ENCODE results near the gene PKN1. TPM values are rescaled to one million over a fixed set of nuclear protein-coding genes. Genes with fewer than 3 reads are reported as not detected.

PKN1 gene
- total and polyA plus RNA-seq, 2 experiments from 2014 or later = 86.8 to 201 TPM

DNA sequence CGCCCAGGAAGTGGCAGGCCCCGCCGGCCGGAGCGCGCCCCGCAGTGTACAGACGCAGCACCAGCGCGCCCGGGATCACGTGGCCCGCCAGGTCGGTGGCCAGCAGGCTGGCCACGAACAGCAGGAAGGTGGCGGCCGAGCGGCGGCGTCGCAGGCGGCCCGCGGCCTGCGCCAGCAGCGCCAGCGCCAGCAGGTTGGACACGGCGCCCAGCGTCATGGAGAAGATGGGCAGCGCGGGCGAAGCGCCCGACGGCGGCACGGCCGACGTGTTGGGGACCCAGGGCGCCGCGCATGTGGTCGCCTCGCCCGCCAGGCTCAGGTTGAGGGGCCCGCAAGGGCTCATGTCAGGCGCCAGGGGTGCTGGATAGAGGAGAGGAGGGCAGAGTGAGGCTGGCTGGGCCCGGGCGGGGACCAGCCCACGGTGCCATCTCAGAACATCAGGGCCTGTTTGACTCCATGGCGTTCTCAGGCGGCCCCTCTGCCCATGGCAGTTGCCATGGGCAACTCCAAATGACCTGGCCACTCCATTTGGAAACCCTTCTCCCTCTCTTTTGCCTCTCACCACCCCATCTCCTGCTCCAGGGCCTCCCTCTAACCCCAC lies 41.0 kb downstream of the PKN1 start:
- no peaks in the 10 kb centered on the region for H4K20me1 ChIP-seq (replicated peaks; ENCODE audit: insufficient read depth)
- H3K36me3 ChIP-seq (ENCODE audit: insufficient read depth) = peaks cover 4% of the 10 kb centered on the region; the same call in 1 of the 2 replicates

More for the DNA sequence above, 41.0 kb downstream of the PKN1 start:
- H3K4me3 ChIP-seq = peak overlapping the region; percentile 39; the same call in 1 of the 2 replicates
- H3K4me1 Mint-ChIP-seq = peaks cover 31% of the 10 kb centered on the region
- H3K27me3 ChIP-seq (ENCODE audit: insufficient read depth) = peaks cover 18% of the 10 kb centered on the region
- no peak overlapping the region for H2AFZ ChIP-seq
- peaks cover 12% of the 10 kb centered on the region for H3K4me1 ChIP-seq (ENCODE audit: insufficient read depth)
- 0 out of 2 replicates have a peak, but pooled peaks cover 9% of the 10 kb centered on the region for H3F3A ChIP-seq (replicated peaks; ENCODE audit: low read depth)
- H3K36me3 Mint-ChIP-seq (ENCODE audit: low read depth) = peaks cover 14% of the 10 kb centered on the region
- H3K4me2 ChIP-seq = peak overlapping the region; percentile 57
- ATAC-seq (no peak), DNase-seq (ENCODE audit: low spot score) (peak; percentile 71)
- no peak for TF ChIP-seq JUNB (IDR thresholded peaks at IDR 0.05; ENCODE audit: unreplicated experiment)
- no peak for TF ChIP-seq EZH2 (IDR thresholded peaks at IDR 0.05; ENCODE audit: low read depth, unreplicated experiment)
- no peak for TF ChIP-seq CREB1 (CRISPR knock-in tag; IDR thresholded peaks at IDR 0.05; ENCODE audit: low read depth)
- TF ChIP-seq ZNF331 (CRISPR knock-in tag; IDR thresholded peaks at IDR 0.05; ENCODE audit: low read depth) = no peak
- no peak for TF ChIP-seq ZNF114 (CRISPR knock-in tag; IDR thresholded peaks at IDR 0.05)
- TF ChIP-seq, protein P1, sequence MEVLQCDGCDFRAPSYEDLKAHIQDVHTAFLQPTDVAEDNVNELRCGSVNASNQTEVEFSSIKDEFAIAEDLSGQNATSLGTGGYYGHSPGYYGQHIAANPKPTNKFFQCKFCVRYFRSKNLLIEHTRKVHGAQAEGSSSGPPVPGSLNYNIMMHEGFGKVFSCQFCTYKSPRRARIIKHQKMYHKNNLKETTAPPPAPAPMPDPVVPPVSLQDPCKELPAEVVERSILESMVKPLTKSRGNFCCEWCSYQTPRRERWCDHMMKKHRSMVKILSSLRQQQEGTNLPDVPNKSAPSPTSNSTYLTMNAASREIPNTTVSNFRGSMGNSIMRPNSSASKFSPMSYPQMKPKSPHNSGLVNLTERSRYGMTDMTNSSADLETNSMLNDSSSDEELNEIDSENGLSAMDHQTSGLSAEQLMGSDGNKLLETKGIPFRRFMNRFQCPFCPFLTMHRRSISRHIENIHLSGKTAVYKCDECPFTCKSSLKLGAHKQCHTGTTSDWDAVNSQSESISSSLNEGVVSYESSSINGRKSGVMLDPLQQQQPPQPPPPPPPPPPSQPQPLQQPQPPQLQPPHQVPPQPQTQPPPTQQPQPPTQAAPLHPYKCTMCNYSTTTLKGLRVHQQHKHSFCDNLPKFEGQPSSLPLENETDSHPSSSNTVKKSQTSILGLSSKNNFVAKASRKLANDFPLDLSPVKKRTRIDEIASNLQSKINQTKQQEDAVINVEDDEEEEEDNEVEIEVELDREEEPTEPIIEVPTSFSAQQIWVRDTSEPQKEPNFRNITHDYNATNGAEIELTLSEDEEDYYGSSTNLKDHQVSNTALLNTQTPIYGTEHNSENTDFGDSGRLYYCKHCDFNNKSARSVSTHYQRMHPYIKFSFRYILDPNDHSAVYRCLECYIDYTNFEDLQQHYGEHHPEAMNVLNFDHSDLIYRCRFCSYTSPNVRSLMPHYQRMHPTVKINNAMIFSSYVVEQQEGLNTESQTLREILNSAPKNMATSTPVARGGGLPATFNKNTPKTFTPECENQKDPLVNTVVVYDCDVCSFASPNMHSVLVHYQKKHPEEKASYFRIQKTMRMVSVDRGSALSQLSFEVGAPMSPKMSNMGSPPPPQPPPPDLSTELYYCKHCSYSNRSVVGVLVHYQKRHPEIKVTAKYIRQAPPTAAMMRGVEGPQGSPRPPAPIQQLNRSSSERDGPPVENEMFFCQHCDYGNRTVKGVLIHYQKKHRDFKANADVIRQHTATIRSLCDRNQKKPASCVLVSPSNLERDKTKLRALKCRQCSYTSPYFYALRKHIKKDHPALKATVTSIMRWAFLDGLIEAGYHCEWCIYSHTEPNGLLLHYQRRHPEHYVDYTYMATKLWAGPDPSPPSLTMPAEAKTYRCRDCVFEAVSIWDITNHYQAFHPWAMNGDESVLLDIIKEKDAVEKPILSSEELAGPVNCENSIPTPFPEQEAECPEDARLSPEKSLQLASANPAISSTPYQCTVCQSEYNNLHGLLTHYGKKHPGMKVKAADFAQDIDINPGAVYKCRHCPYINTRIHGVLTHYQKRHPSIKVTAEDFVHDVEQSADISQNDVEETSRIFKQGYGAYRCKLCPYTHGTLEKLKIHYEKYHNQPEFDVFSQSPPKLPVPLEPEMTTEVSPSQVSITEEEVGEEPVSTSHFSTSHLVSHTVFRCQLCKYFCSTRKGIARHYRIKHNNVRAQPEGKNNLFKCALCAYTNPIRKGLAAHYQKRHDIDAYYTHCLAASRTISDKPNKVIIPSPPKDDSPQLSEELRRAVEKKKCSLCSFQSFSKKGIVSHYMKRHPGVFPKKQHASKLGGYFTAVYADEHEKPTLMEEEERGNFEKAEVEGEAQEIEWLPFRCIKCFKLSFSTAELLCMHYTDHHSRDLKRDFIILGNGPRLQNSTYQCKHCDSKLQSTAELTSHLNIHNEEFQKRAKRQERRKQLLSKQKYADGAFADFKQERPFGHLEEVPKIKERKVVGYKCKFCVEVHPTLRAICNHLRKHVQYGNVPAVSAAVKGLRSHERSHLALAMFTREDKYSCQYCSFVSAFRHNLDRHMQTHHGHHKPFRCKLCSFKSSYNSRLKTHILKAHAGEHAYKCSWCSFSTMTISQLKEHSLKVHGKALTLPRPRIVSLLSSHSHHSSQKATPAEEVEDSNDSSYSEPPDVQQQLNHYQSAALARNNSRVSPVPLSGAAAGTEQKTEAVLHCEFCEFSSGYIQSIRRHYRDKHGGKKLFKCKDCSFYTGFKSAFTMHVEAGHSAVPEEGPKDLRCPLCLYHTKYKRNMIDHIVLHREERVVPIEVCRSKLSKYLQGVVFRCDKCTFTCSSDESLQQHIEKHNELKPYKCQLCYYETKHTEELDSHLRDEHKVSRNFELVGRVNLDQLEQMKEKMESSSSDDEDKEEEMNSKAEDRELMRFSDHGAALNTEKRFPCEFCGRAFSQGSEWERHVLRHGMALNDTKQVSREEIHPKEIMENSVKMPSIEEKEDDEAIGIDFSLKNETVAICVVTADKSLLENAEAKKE (CRISPR knock-in tag; IDR thresholded peaks at IDR 0.05) = no peak
- TF ChIP-seq, protein P2, sequence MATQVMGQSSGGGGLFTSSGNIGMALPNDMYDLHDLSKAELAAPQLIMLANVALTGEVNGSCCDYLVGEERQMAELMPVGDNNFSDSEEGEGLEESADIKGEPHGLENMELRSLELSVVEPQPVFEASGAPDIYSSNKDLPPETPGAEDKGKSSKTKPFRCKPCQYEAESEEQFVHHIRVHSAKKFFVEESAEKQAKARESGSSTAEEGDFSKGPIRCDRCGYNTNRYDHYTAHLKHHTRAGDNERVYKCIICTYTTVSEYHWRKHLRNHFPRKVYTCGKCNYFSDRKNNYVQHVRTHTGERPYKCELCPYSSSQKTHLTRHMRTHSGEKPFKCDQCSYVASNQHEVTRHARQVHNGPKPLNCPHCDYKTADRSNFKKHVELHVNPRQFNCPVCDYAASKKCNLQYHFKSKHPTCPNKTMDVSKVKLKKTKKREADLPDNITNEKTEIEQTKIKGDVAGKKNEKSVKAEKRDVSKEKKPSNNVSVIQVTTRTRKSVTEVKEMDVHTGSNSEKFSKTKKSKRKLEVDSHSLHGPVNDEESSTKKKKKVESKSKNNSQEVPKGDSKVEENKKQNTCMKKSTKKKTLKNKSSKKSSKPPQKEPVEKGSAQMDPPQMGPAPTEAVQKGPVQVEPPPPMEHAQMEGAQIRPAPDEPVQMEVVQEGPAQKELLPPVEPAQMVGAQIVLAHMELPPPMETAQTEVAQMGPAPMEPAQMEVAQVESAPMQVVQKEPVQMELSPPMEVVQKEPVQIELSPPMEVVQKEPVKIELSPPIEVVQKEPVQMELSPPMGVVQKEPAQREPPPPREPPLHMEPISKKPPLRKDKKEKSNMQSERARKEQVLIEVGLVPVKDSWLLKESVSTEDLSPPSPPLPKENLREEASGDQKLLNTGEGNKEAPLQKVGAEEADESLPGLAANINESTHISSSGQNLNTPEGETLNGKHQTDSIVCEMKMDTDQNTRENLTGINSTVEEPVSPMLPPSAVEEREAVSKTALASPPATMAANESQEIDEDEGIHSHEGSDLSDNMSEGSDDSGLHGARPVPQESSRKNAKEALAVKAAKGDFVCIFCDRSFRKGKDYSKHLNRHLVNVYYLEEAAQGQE (IDR thresholded peaks at IDR 0.05; ENCODE audit: unreplicated experiment) = no peak
- no peak for TF ChIP-seq STAT1 (IDR thresholded peaks at IDR 0.05; ENCODE audit: unreplicated experiment)
- no peak for TF ChIP-seq NANOG (IDR thresholded peaks at IDR 0.05; ENCODE audit: borderline replicate concordance)
- 0 out of 2 replicates have a peak, but pooled peaks have one; percentile 31 for TF ChIP-seq POLR2AphosphoS5 (IDR thresholded peaks at IDR 0.05; ENCODE audit: low read depth)
- TF ChIP-seq ETS1 (IDR thresholded peaks at IDR 0.05) = no peak
- peak in 1 of 2 experiments; percentile 6; a peak in 1 of 4 replicates for TF ChIP-seq CTCF (conservative IDR thresholded peaks at IDR 0.05; ENCODE audit: low read depth in 2 of 2)
- TF ChIP-seq EZH2phosphoT487 (IDR thresholded peaks at IDR 0.05; ENCODE audit: unreplicated experiment) = no peak
- no peaks in the 10 kb centered on the region for H3K9me2 ChIP-seq (ENCODE audit: insufficient read depth)
- peaks cover 27% of the 10 kb centered on the region for H3K27me3 Mint-ChIP-seq (ENCODE audit: insufficient read depth, low read depth, poor library complexity)
- H3K27ac Mint-ChIP-seq = no peak overlapping the region
- H3K79me2 ChIP-seq (replicated peaks; ENCODE audit: insufficient read depth) = no peaks in the 10 kb centered on the region
- no peak overlapping the region for H3K4me3 Mint-ChIP-seq
- H3K9me3 Mint-ChIP-seq = no peaks in the 10 kb centered on the region
- no peak overlapping the region for H3K27ac ChIP-seq (ENCODE audit: low read depth)
